Dermis blood vessel endothelial cell (primary cell): ENCODE measurements around the gene CLCA2. TPM values are rescaled to one million over a fixed set of nuclear protein-coding genes. Genes with fewer than 3 reads are reported as not detected.

Experiments
- DNase-seq: peaks from one replicate; pipeline ENCODE4 v3.0.0; 2010
- total RNA-seq: library from RNA; depleted of rRNA; stranded (reverse); fragments of >200 nt; gene quantifications from 2 replicates; pipeline ENCODE4 v1.2.3, GENCODE V29; 2014

CLCA2 gene
- total RNA-seq, 1 donor from 2014 or later, result under 0.01 TPM

- DNase-seq, result no peak
Measured at GRCh38 chr1:86434059-86434458, 10.1 kb downstream of the CLCA2 start.

- no peak for DNase-seq
Measured at GRCh38 chr1:86435327-86435726, 11.4 kb downstream of the CLCA2 start.

GRCh38 chr1:86436041-86436440 lies 12.1 kb downstream of the CLCA2 start:
- no peak for DNase-seq

GRCh38 chr1:86441581-86441980 lies 17.6 kb downstream of the CLCA2 start:
- DNase-seq, result no peak

- no peak for DNase-seq
Measured at GRCh38 chr1:86441997-86442396, 18.0 kb downstream of the CLCA2 start.

- DNase-seq, result no peak
Measured at GRCh38 chr1:86445919-86446318, 21.9 kb downstream of the CLCA2 start.

- DNase-seq, result no peak
Measured at GRCh38 chr1:86447198-86447790, 23.3 kb downstream of the CLCA2 start.

GRCh38 chr1:86448670-86449069 lies 24.7 kb downstream of the CLCA2 start:
- no peak for DNase-seq

- DNase-seq, result no peak
Measured at GRCh38 chr1:86449103-86449502, 25.1 kb downstream of the CLCA2 start.

- DNase-seq, result no peak
Measured at GRCh38 chr1:86450847-86451246, 26.9 kb downstream of the CLCA2 start.

GRCh38 chr1:86453664-86454063 lies 29.7 kb downstream of the CLCA2 start:
- no peak for DNase-seq

GRCh38 chr1:86455073-86455472 lies 31.1 kb downstream of the CLCA2 start:
- DNase-seq, result no peak

- DNase-seq, result no peak
Measured at GRCh38 chr1:86460998-86461397, 37.0 kb downstream of the CLCA2 start.

GRCh38 chr1:86461482-86461881 lies 37.5 kb downstream of the CLCA2 start:
- no peak for DNase-seq

GRCh38 chr1:86464819-86465218 lies 40.8 kb downstream of the CLCA2 start:
- DNase-seq, result no peak

- no peak for DNase-seq
Measured at GRCh38 chr1:86466109-86466844, 42.3 kb downstream of the CLCA2 start.

GRCh38 chr1:86466986-86467385 lies 43.0 kb downstream of the CLCA2 start:
- no peak for DNase-seq

- DNase-seq, result no peak
Measured at GRCh38 chr1:86468501-86468977, 44.6 kb downstream of the CLCA2 start, which contains the start of gene CLCA1. TSS of gene CLCA1 (plus strand) at chr1:86468927. CDS start at chr1:86468972, 45 bp downstream.

- no peak for DNase-seq
Measured at GRCh38 chr1:86470859-86471258, 46.9 kb downstream of the CLCA2 start.

GRCh38 chr1:86471291-86471690 lies 47.3 kb downstream of the CLCA2 start:
- DNase-seq, result no peak

GRCh38 chr1:86472152-86472551 lies 48.2 kb downstream of the CLCA2 start:
- DNase-seq, result no peak

GRCh38 chr1:86472767-86473166 lies 48.8 kb downstream of the CLCA2 start:
- DNase-seq, result no peak

- DNase-seq, result no peak
Measured at GRCh38 chr1:86477256-86477655, 53.3 kb downstream of the CLCA2 start.

- no peak for DNase-seq
Measured at GRCh38 chr1:86477682-86478081, 53.7 kb downstream of the CLCA2 start.
